HEK293 (cell line): Measurements from ENCODE around the gene FTL.
A peak's percentile ranks its signal among the peaks of the same experiment; 100 is the strongest.

Experiments
- CTCF ChIA-PET: fragments of 350-600 bp; formaldehyde crosslinking; extraction: SDS; loops from one replicate; lab custom pipeline; 2021; ENCODE audit warnings: antibody characterized with exemption; lab: Yijun Ruan, JAX
- POLR2A ChIA-PET: fragments of 300-600 bp; formaldehyde crosslinking; extraction: SDS; loops from one replicate; lab custom pipeline; 2020; ENCODE audit warnings: antibody characterized with exemption, inconsistent platforms; lab: Yijun Ruan, JAX
- H3K27ac ChIP-seq: fragments of 200-500 bp; sonication (Bioruptor generic); 2 replicates; pipeline ENCODE4 v1.5.1; 2014; ENCODE audit warnings: low read depth, low read length, control low read depth, inconsistent platforms; ENCODE audit errors: extremely low read depth
- H3K36me3 ChIP-seq, 2 experiments: fragments of 200-500 bp in 1 of 2; sonication (Bioruptor generic) in 1 of 2; 1 replicate in 1 of 2; 2 replicates in 1 of 2; pipeline ENCODE4 v1.5.1; 2014 to 2017; ENCODE audit warnings: inconsistent platforms in 2 of 2, low read length in 2 of 2; ENCODE audit not compliant: control insufficient read depth in 2 of 2, insufficient read depth in 1 of 2
- H3K4me1 ChIP-seq: fragments of 200-500 bp; sonication (Bioruptor generic); 2 replicates; pipeline ENCODE4 v1.5.1; 2014; ENCODE audit warnings: mild to moderate bottlenecking, low read length, inconsistent platforms; ENCODE audit not compliant: control insufficient read depth, insufficient read depth
- H3K4me3 ChIP-seq: 2 replicates; pipeline ENCODE4 v1.5.1; 2011; ENCODE audit warnings: low read depth, mild to moderate bottlenecking, control low read depth, low read length, moderate library complexity
- H3K9me3 ChIP-seq: fragments of 200-500 bp; sonication (Bioruptor generic); 2 replicates; pipeline ENCODE4 v1.5.1; 2014; ENCODE audit warnings: low read depth, low read length, inconsistent platforms; ENCODE audit not compliant: control insufficient read depth, insufficient read depth
- EGR2 ChIP-seq: fragments of 450-650 bp; formaldehyde crosslinking; IDR thresholded peaks from 2 replicates; pipeline ENCODE4 v1.5.1; 2016; ENCODE audit warnings: low read depth, missing biosample characterization, missing genetic modification characterization
- GLIS1 ChIP-seq: fragments of 450-650 bp; formaldehyde crosslinking; IDR thresholded peaks from 2 replicates; pipeline ENCODE4 v1.5.1; 2016; ENCODE audit warnings: missing biosample characterization, missing genetic modification characterization
- INSM2 ChIP-seq: fragments of 450-650 bp; formaldehyde crosslinking; IDR thresholded peaks from 2 replicates; pipeline ENCODE4 v1.5.1; 2016; ENCODE audit warnings: missing biosample characterization, missing genetic modification characterization
- KLF10 ChIP-seq: fragments of 450-650 bp; IDR thresholded peaks from 2 replicates; pipeline ENCODE4 v1.5.1; 2018; ENCODE audit warnings: missing biosample characterization, mild to moderate bottlenecking, missing genetic modification characterization
- SALL2 ChIP-seq: fragments of 450-650 bp; formaldehyde crosslinking; IDR thresholded peaks from 2 replicates; pipeline ENCODE4 v1.5.0; 2017; ENCODE audit warnings: missing biosample characterization, mild to moderate bottlenecking, missing genetic modification characterization, borderline replicate concordance
- SETDB1 ChIP-seq: IDR thresholded peaks from one replicate; pipeline ENCODE4 v1.6.1; 2017; ENCODE audit warnings: mild to moderate bottlenecking, low read length, moderate library complexity, mixed read lengths; ENCODE audit not compliant: insufficient read length
- YY2 ChIP-seq: fragments of 450-650 bp; formaldehyde crosslinking; IDR thresholded peaks from 2 replicates; pipeline ENCODE4 v1.5.1; 2016; ENCODE audit warnings: missing biosample characterization, missing genetic modification characterization
- ZEB2 ChIP-seq: fragments of 450-650 bp; formaldehyde crosslinking; IDR thresholded peaks from 2 replicates; pipeline ENCODE4 v1.5.1; 2016; ENCODE audit warnings: missing biosample characterization, missing genetic modification characterization
- ZFP69B ChIP-seq: fragments of 450-650 bp; formaldehyde crosslinking; IDR thresholded peaks from 2 replicates; pipeline ENCODE4 v1.5.1; 2016; ENCODE audit warnings: missing biosample characterization, missing genetic modification characterization
- ZNF133 ChIP-seq: fragments of 450-650 bp; formaldehyde crosslinking; IDR thresholded peaks from 2 replicates; pipeline ENCODE4 v1.5.1; 2016; ENCODE audit warnings: missing biosample characterization, missing genetic modification characterization
- ZNF16 ChIP-seq: fragments of 450-650 bp; formaldehyde crosslinking; IDR thresholded peaks from 2 replicates; pipeline ENCODE4 v1.5.1; 2016; ENCODE audit warnings: low read depth, missing biosample characterization, missing genetic modification characterization
- ZNF354C ChIP-seq: fragments of 450-650 bp; formaldehyde crosslinking; IDR thresholded peaks from 2 replicates; pipeline ENCODE4 v1.5.1; 2016; ENCODE audit warnings: missing biosample characterization, missing genetic modification characterization, low read depth, borderline replicate concordance
- ZNF510 ChIP-seq: fragments of 450-650 bp; formaldehyde crosslinking; IDR thresholded peaks from 2 replicates; pipeline ENCODE4 v1.5.1; 2018; ENCODE audit warnings: mild to moderate bottlenecking, missing genetic modification characterization, missing biosample characterization; ENCODE audit not compliant: insufficient replicate concordance
- ZNF561 ChIP-seq: fragments of 450-650 bp; IDR thresholded peaks from 2 replicates; pipeline ENCODE4 v1.5.1; 2018; ENCODE audit warnings: missing biosample characterization, missing genetic modification characterization, borderline replicate concordance
- ZNF585B ChIP-seq: fragments of 450-650 bp; formaldehyde crosslinking; IDR thresholded peaks from 2 replicates; pipeline ENCODE4 v1.5.1; 2016; ENCODE audit warnings: missing biosample characterization, missing genetic modification characterization
- ZNF747 ChIP-seq: fragments of 450-650 bp; formaldehyde crosslinking; IDR thresholded peaks from 2 replicates; pipeline ENCODE4 v1.5.1; 2016; ENCODE audit warnings: missing biosample characterization, missing genetic modification characterization
- ZNF76 ChIP-seq: fragments of 450-650 bp; formaldehyde crosslinking; IDR thresholded peaks from 2 replicates; pipeline ENCODE4; 2016; ENCODE audit warnings: low read depth, missing biosample characterization, missing genetic modification characterization, borderline replicate concordance
- TF ChIP-seq, protein P1 (sequence below): fragments of 450-650 bp; formaldehyde crosslinking; IDR thresholded peaks from 2 replicates; pipeline ENCODE4 v1.5.1; 2017; ENCODE audit warnings: missing biosample characterization, mild to moderate bottlenecking, missing genetic modification characterization, moderate library complexity
- TF ChIP-seq, protein P2 (sequence below): IDR thresholded peaks from 2 replicates; pipeline ENCODE4 v1.6.1; 2011; ENCODE audit warnings: mild to moderate bottlenecking, low read depth, low read length, borderline replicate concordance
- TF ChIP-seq, protein P3 (sequence below): sonication (generic); formaldehyde crosslinking; IDR thresholded peaks from 2 replicates; pipeline ENCODE4 v1.8.1; 2022; ENCODE audit warnings: mild to moderate bottlenecking, moderate library complexity, missing genetic modification reagents

FTL gene

GRCh38 chr19:48977061-48977460 is 12.0 kb downstream of the FTL start:
- no peaks in the 10 kb centered on the region for H3K9me3 ChIP-seq
- TF ChIP-seq, protein P1, sequence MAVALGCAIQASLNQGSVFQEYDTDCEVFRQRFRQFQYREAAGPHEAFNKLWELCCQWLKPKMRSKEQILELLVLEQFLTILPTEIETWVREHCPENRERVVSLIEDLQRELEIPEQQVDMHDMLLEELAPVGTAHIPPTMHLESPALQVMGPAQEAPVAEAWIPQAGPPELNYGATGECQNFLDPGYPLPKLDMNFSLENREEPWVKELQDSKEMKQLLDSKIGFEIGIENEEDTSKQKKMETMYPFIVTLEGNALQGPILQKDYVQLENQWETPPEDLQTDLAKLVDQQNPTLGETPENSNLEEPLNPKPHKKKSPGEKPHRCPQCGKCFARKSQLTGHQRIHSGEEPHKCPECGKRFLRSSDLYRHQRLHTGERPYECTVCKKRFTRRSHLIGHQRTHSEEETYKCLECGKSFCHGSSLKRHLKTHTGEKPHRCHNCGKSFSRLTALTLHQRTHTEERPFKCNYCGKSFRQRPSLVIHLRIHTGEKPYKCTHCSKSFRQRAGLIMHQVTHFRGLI, result no peak
- TF ChIP-seq, protein P2, sequence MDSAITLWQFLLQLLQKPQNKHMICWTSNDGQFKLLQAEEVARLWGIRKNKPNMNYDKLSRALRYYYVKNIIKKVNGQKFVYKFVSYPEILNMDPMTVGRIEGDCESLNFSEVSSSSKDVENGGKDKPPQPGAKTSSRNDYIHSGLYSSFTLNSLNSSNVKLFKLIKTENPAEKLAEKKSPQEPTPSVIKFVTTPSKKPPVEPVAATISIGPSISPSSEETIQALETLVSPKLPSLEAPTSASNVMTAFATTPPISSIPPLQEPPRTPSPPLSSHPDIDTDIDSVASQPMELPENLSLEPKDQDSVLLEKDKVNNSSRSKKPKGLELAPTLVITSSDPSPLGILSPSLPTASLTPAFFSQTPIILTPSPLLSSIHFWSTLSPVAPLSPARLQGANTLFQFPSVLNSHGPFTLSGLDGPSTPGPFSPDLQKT, result no peak
- TF ChIP-seq ZNF561 (no peak), ZNF585B (tag by site-specific recombination) (no peak), SETDB1 (no peak), ZFP69B (tag by site-specific recombination) (no peak), EGR2 (tag by site-specific recombination) (no peak), ZEB2 (tag by site-specific recombination) (no peak), ZNF510 (tag by site-specific recombination) (no peak), ZNF16 (tag by site-specific recombination) (no peak), GLIS1 (no peak), KLF10 (no peak), ZNF747 (no peak), ZNF133 (tag by site-specific recombination) (no peak)
- TF ChIP-seq, protein P3, sequence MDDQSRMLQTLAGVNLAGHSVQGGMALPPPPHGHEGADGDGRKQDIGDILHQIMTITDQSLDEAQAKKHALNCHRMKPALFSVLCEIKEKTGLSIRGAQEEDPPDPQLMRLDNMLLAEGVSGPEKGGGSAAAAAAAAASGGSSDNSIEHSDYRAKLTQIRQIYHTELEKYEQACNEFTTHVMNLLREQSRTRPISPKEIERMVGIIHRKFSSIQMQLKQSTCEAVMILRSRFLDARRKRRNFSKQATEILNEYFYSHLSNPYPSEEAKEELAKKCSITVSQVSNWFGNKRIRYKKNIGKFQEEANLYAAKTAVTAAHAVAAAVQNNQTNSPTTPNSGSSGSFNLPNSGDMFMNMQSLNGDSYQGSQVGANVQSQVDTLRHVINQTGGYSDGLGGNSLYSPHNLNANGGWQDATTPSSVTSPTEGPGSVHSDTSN, result no peak
- H3K4me1 ChIP-seq, result no peaks in the 10 kb centered on the region
- no peak overlapping the region for H3K4me3 ChIP-seq
- POLR2A ChIA-PET, result interaction anchor here (0.6 to 4.2 kb wide), 6 partner anchors 11 to 135 kb away, joined by 3 to 34 read pairs (median 6); partner anchors contain the start of genes FTL, GYS1, PPP1R15A and RUVBL2
- peaks cover 43 to 51% of the 10 kb centered on the region in 2 experiments; a peak in 2 of 3 replicates for H3K36me3 ChIP-seq
- CTCF ChIA-PET, result interaction anchor here (0.7 to 6.3 kb wide), 11 partner anchors 11 to 189 kb away, joined by 3 to 79 read pairs (median 6); partner anchors contain the start of genes FTL, GYS1 and RUVBL2
- no peak overlapping the region for H3K27ac ChIP-seq

GRCh38 chr19:48982280-48982679 is 17.2 kb downstream of the FTL start:
- Histone ChIP-seq H3K27ac (no peak overlapping the region), H3K4me1 (no peaks in the 10 kb centered on the region), H3K36me3 (peaks cover 45 to 69% of the 10 kb centered on the region in 2 experiments; a peak in 2 of 3 replicates), H3K9me3 (no peaks in the 10 kb centered on the region), H3K4me3 (no peak overlapping the region)
- ChIA-PET POLR2A (interaction anchor here (0.7 kb wide), 1 partner anchor 11 kb away, joined by 5 read pairs; no protein-coding TSS in a partner anchor), CTCF (interaction anchor here (2.1 to 3.7 kb wide), 3 partner anchors 11 to 140 kb away, joined by 6 to 40 read pairs (median 17); partner anchors contain the start of genes GYS1 and RUVBL2)
- peak; percentile 82 for TF ChIP-seq ZNF76
- no peak for TF ChIP-seq INSM2 (tag by site-specific recombination)
- TF ChIP-seq ZNF354C, result no peak
- TF ChIP-seq YY2 (tag by site-specific recombination), result no peak
- TF ChIP-seq SALL2, result no peak
